K562 (cell line): ENCODE results near the gene ZNF213. TPM values are rescaled to one million over a fixed set of nuclear protein-coding genes. Genes with fewer than 3 reads are reported as not detected.

Source experiments
- BHLHE40 ChIP-seq: IDR thresholded peaks from 2 replicates; pipeline ENCODE4 v1.6.1; 2011; ENCODE audit warnings: low read length, improper control_type of control experiment
- CBFA2T2 ChIP-seq: fragments of 450-650 bp; conservative IDR thresholded peaks from 2 replicates; pipeline ENCODE4 v1.6.1; 2017; ENCODE audit warnings: mild to moderate bottlenecking
- CBX3 ChIP-seq, 2 experiments: IDR thresholded peaks; 1 replicate in 1 of 2; 2 replicates in 1 of 2; pipeline ENCODE4 v1.6.1; 2012; ENCODE audit warnings: inconsistent platforms in 2 of 2, low read length in 2 of 2, borderline replicate concordance in 1 of 2, control low read depth in 1 of 2
- CREB1 ChIP-seq, 2 experiments: sonication (generic) in 1 of 2; formaldehyde crosslinking in 1 of 2; IDR thresholded peaks; 2 replicates each; pipeline versions ENCODE4 v1.6.1 to v1.8.0; 2012 to 2022; ENCODE audit warnings: inconsistent platforms in 1 of 2, mild to moderate bottlenecking in 1 of 2, missing genetic modification reagents in 1 of 2, moderate library complexity in 1 of 2
- CXXC5 ChIP-seq: fragments of 250-450 bp; sonication (Bioruptor Pico); IDR thresholded peaks from 2 replicates; pipeline ENCODE4 v1.8.0; 2022; ENCODE audit warnings: inconsistent platforms, mild to moderate bottlenecking, moderate library complexity
- ELF2 ChIP-seq: fragments of 250-450 bp; sonication (Bioruptor Pico); IDR thresholded peaks from 2 replicates; pipeline ENCODE4 v1.5.0; 2021; ENCODE audit warnings: mild to moderate bottlenecking
- EP400 ChIP-seq: fragments of 450-650 bp; IDR thresholded peaks from 2 replicates; pipeline ENCODE4 v1.6.1; 2017; ENCODE audit warnings: antibody characterized with exemption, mild to moderate bottlenecking, moderate library complexity
- ESRRB ChIP-seq: fragments of 250-450 bp; sonication (Bioruptor Pico); IDR thresholded peaks from 2 replicates; pipeline ENCODE4 v1.5.0; 2020; ENCODE audit warnings: mild to moderate bottlenecking, moderate library complexity, borderline replicate concordance
- FOXA3 ChIP-seq, 2 experiments: fragments of 450-650 bp in 1 of 2; sonication (generic) in 1 of 2; formaldehyde crosslinking; IDR thresholded peaks in 1 of 2; conservative IDR thresholded peaks in 1 of 2; 2 replicates each; pipeline versions ENCODE4 v1.4.0 to v1.8.0; 2020 to 2022; ENCODE audit warnings: mild to moderate bottlenecking in 2 of 2, missing genetic modification reagents in 1 of 2
- RFX1 ChIP-seq: fragments of 450-650 bp; IDR thresholded peaks from 2 replicates; pipeline ENCODE4 v1.6.1; 2016; ENCODE audit warnings: mild to moderate bottlenecking, moderate library complexity
- TEAD1 ChIP-seq, 2 experiments: fragments of 450-650 bp in 1 of 2; sonication (generic) in 1 of 2; formaldehyde crosslinking; IDR thresholded peaks; 2 replicates each; pipeline versions ENCODE4 v1.4.0 to v1.8.0; 2020 to 2022; ENCODE audit warnings: mild to moderate bottlenecking in 2 of 2, missing genetic modification reagents in 1 of 2
- ZC3H11A ChIP-seq: IDR thresholded peaks from 2 replicates; pipeline ENCODE4 v1.6.1; 2012; ENCODE audit warnings: low read depth, low read length, improper control_type of control experiment
- ZFPM2 ChIP-seq: fragments of 250-450 bp; sonication (Bioruptor Pico); IDR thresholded peaks from 2 replicates; pipeline ENCODE4 v1.5.1; 2022; ENCODE audit warnings: mild to moderate bottlenecking
- ZNF384 ChIP-seq: IDR thresholded peaks from 2 replicates; pipeline ENCODE4 v1.6.1; 2012; ENCODE audit warnings: low read depth, low read length, improper control_type of control experiment
- polyA plus RNA-seq, 8 experiments: library from polyadenylated mRNA; depleted of rRNA in 4 of 8; stranded (reverse) in 5 of 8; unstranded in 3 of 8; fragments of >200 nt; fragmentation: Nextera tagmentation in 2 of 8; fragmentation: Illumina TruSeq in 1 of 8; extraction: Ambion mirVana in 2 of 8; extraction: Trizol in 1 of 8; gene quantifications; 2 replicates each; pipeline versions ENCODE4 v1.2.1 to v1.2.3, GENCODE V29; 2011 to 2014; ENCODE audit warnings: inconsistent platforms in 1 of 8, missing spikeins in 1 of 8
- total RNA-seq, 7 experiments: library from RNA; depleted of rRNA in 6 of 7; stranded (reverse); fragments of >200 nt in 6 of 7; fragmentation: Illumina TruSeq in 2 of 7; extraction: Trizol in 2 of 7; gene quantifications; 2 replicates each; pipeline versions ENCODE4 v1.2.1 to v1.2.3, GENCODE V29; 2011 to 2021; ENCODE audit warnings: low replicate concordance in 1 of 7
- TF ChIP-seq, protein P1 (sequence below): fragments of 250-450 bp; sonication (Bioruptor Pico); IDR thresholded peaks from 2 replicates; pipeline ENCODE4 v1.8.0; 2022; ENCODE audit warnings: inconsistent platforms, mild to moderate bottlenecking, moderate library complexity, borderline replicate concordance
- TF ChIP-seq, protein P2 (sequence below): fragments of 450-650 bp; formaldehyde crosslinking; IDR thresholded peaks from 2 replicates; pipeline ENCODE4 v1.4.0; 2022; ENCODE audit warnings: missing genetic modification characterization
- TF ChIP-seq, protein P3 (sequence below): fragments of 450-650 bp; IDR thresholded peaks from 2 replicates; pipeline ENCODE4 v1.6.1; 2016; ENCODE audit warnings: antibody characterized with exemption
- TF ChIP-seq, protein P4 (sequence below): sonication (generic); formaldehyde crosslinking; IDR thresholded peaks from 2 replicates; pipeline ENCODE4 v1.8.1; 2023; ENCODE audit warnings: mild to moderate bottlenecking, missing genetic modification reagents
- TF ChIP-seq, protein P5 (sequence below): sonication (generic); formaldehyde crosslinking; IDR thresholded peaks from 2 replicates; pipeline ENCODE4 v1.5.0; 2020; ENCODE audit warnings: missing genetic modification reagents
- TF ChIP-seq, protein P6 (sequence below), 2 experiments: fragments of 200-800 bp in 1 of 2; sonication (Bioruptor generic) in 1 of 2; sonication (generic) in 1 of 2; formaldehyde crosslinking in 1 of 2; IDR thresholded peaks in 1 of 2; conservative IDR thresholded peaks in 1 of 2; 2 replicates each; pipeline versions ENCODE4 v1.5.0 to v1.6.1; 2016 to 2020; ENCODE audit warnings: missing compliant biosample characterization in 1 of 2, missing genetic modification characterization in 1 of 2, missing genetic modification reagents in 1 of 2

Gene ZNF213
- total and polyA plus RNA-seq, 9 of the 15 experiments (the other 6 are each of a cell fraction or from before 2014, with no cell fraction given), result 0.49 to 10.0 (median 1.8) TPM

DNA sequence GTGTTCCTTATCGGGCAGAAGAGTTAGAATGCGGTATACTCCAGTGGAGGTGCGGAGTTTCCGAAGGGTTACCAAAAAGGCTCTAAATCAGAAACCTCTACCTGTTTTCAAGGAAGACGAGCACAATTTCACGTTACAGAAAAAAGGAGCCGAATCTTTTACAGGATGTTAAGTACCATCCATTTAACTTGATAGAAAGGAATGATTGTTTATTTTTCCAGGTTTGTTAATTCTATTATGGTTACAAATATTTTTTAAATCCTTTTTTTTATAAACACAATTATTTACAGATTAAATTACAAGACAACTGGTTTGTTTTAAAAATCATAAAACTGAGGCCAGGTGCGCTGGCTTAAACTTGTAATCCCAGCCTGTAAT is 18.2 kb downstream of the ZNF213 start (continued):
- TF ChIP-seq, protein P1, sequence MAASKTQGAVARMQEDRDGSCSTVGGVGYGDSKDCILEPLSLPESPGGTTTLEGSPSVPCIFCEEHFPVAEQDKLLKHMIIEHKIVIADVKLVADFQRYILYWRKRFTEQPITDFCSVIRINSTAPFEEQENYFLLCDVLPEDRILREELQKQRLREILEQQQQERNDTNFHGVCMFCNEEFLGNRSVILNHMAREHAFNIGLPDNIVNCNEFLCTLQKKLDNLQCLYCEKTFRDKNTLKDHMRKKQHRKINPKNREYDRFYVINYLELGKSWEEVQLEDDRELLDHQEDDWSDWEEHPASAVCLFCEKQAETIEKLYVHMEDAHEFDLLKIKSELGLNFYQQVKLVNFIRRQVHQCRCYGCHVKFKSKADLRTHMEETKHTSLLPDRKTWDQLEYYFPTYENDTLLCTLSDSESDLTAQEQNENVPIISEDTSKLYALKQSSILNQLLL (CRISPR knock-in tag), result no peak
- TF ChIP-seq EP400 (no peak), RFX1 (no peak), CREB1 (IDR thresholded peaks at IDR 0.05) (no peak), CREB1 (CRISPR knock-in tag; IDR thresholded peaks at IDR 0.05) (no peak), ZNF384 (no peak), TEAD1 (CRISPR knock-in tag; IDR thresholded peaks at IDR 0.05) (peak in 1 of 2 experiments; percentile 41; a peak in 1 of 4 replicates), BHLHE40 (no peak), CBFA2T2 (no peak), ESRRB (CRISPR knock-in tag) (no peak), CXXC5 (no peak; the same call in 1 of the 2 replicates), ZC3H11A (no peak), ELF2 (CRISPR knock-in tag) (0 out of 2 replicates have a peak, but pooled peaks have one; percentile 60), ZFPM2 (CRISPR knock-in tag) (0 out of 2 replicates have a peak, but pooled peaks have one; percentile 70), CBX3 (IDR thresholded peaks at IDR 0.05; ENCODE audit: borderline replicate concordance in 1 of 2, low read length in 2 of 2) (no peak; a peak in 1 of 3 replicates), FOXA3 (CRISPR knock-in tag; conservative IDR thresholded peaks at IDR 0.05 in 1 of 2, IDR thresholded peaks at IDR 0.05 in 1 of 2) (no peak)
- TF ChIP-seq, protein P2, sequence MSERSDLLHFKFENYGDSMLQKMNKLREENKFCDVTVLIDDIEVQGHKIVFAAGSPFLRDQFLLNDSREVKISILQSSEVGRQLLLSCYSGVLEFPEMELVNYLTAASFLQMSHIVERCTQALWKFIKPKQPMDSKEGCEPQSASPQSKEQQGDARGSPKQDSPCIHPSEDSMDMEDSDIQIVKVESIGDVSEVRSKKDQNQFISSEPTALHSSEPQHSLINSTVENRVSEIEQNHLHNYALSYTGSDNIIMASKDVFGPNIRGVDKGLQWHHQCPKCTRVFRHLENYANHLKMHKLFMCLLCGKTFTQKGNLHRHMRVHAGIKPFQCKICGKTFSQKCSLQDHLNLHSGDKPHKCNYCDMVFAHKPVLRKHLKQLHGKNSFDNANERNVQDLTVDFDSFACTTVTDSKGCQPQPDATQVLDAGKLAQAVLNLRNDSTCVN, result 0 out of 2 replicates have a peak, but pooled peaks have one; percentile 48
- TF ChIP-seq, protein P3, sequence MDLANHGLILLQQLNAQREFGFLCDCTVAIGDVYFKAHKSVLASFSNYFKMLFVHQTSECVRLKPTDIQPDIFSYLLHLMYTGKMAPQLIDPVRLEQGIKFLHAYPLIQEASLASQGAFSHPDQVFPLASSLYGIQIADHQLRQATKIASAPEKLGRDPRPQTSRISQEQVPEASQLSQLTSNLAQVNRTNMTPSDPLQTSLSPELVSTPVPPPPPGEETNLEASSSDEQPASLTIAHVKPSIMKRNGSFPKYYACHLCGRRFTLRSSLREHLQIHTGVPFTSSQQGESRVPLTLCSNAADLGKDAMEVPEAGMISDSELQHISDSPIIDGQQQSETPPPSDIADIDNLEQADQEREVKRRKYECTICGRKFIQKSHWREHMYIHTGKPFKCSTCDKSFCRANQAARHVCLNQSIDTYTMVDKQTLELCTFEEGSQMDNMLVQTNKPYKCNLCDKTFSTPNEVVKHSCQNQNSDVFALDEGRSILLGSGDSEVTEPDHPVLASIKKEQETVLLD, result no peak
- TF ChIP-seq, protein P4, sequence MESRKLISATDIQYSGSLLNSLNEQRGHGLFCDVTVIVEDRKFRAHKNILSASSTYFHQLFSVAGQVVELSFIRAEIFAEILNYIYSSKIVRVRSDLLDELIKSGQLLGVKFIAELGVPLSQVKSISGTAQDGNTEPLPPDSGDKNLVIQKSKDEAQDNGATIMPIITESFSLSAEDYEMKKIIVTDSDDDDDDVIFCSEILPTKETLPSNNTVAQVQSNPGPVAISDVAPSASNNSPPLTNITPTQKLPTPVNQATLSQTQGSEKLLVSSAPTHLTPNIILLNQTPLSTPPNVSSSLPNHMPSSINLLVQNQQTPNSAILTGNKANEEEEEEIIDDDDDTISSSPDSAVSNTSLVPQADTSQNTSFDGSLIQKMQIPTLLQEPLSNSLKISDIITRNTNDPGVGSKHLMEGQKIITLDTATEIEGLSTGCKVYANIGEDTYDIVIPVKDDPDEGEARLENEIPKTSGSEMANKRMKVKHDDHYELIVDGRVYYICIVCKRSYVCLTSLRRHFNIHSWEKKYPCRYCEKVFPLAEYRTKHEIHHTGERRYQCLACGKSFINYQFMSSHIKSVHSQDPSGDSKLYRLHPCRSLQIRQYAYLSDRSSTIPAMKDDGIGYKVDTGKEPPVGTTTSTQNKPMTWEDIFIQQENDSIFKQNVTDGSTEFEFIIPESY (CRISPR knock-in tag), result no peak
- TF ChIP-seq, protein P5, sequence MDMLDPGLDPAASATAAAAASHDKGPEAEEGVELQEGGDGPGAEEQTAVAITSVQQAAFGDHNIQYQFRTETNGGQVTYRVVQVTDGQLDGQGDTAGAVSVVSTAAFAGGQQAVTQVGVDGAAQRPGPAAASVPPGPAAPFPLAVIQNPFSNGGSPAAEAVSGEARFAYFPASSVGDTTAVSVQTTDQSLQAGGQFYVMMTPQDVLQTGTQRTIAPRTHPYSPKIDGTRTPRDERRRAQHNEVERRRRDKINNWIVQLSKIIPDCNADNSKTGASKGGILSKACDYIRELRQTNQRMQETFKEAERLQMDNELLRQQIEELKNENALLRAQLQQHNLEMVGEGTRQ (CRISPR knock-in tag), result no peak
- TF ChIP-seq, protein P6, sequence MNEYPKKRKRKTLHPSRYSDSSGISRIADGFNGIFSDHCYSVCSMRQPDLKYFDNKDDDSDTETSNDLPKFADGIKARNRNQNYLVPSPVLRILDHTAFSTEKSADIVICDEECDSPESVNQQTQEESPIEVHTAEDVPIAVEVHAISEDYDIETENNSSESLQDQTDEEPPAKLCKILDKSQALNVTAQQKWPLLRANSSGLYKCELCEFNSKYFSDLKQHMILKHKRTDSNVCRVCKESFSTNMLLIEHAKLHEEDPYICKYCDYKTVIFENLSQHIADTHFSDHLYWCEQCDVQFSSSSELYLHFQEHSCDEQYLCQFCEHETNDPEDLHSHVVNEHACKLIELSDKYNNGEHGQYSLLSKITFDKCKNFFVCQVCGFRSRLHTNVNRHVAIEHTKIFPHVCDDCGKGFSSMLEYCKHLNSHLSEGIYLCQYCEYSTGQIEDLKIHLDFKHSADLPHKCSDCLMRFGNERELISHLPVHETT (CRISPR knock-in tag; conservative IDR thresholded peaks at IDR 0.05 in 1 of 2, IDR thresholded peaks at IDR 0.05 in 1 of 2), result no peak
